IMR-90 (cell line): Measurements from ENCODE around the gene TMEM259. TPM values are rescaled to one million over a fixed set of nuclear protein-coding genes. Genes with fewer than 3 reads are reported as not detected.

Experiments
- ATAC-seq: fragments of 200-7000 bp; cut with Tn5 transposase; 2 replicates; pipeline ENCODE4 v1.9.1; 2020; ENCODE audit warnings: low read depth, mild to moderate bottlenecking, moderate library complexity
- BruUV-seq: library from RNA; stranded (reverse); fragments of 400-500 nt; replicated peaks from 2 replicates; lab custom pipeline; 2021; lab: Mats Ljungman, UMichigan
- CTCF ChIA-PET: fragments of 300-600 bp; formaldehyde crosslinking; extraction: SDS; loops from one replicate; lab custom pipeline; 2021; ENCODE audit warnings: antibody characterized with exemption; lab: Yijun Ruan, JAX
- POLR2A ChIA-PET: fragments of 300-600 bp; sonication (Branson Sonifier 250); formaldehyde crosslinking; loops from one replicate; lab custom pipeline; 2022; ENCODE audit warnings: antibody characterized with exemption; ENCODE audit not compliant: unreplicated experiment; lab: Charles Lee
- DNase-seq: peaks from one replicate; pipeline ENCODE4 v3.0.0; 2013
- H2AFZ ChIP-seq: replicated peaks from 2 replicates; pipeline ENCODE3; 2013; ENCODE audit warnings: low read length, mild to moderate bottlenecking; ENCODE audit not compliant: poor library complexity
- H2AK5ac ChIP-seq: 2 replicates; pipeline ENCODE4 v1.6.1; 2013; ENCODE audit warnings: low read depth, low read length, inconsistent platforms
- H2AK9ac ChIP-seq: replicated peaks from 2 replicates; pipeline ENCODE3; 2013; ENCODE audit warnings: mild to moderate bottlenecking, low read depth, low read length, moderate library complexity; ENCODE audit not compliant: poor library complexity
- H2BK120ac ChIP-seq: 2 replicates; pipeline ENCODE4 v1.6.1; 2013; ENCODE audit warnings: low read depth, low read length, inconsistent platforms
- H2BK15ac ChIP-seq: 3 replicates; pipeline ENCODE4 v1.6.1; 2013; ENCODE audit warnings: low read depth, low read length, inconsistent platforms
- H2BK20ac ChIP-seq: 2 replicates; pipeline ENCODE4 v1.6.1; 2013; ENCODE audit warnings: low read depth, mild to moderate bottlenecking, inconsistent platforms, low read length, moderate library complexity
- H2BK5ac ChIP-seq: 2 replicates; pipeline ENCODE4 v1.6.1; 2013; ENCODE audit warnings: mild to moderate bottlenecking, low read depth, low read length, inconsistent platforms; ENCODE audit not compliant: poor library complexity, severe bottlenecking
- H3K14ac ChIP-seq: replicated peaks from 2 replicates; pipeline ENCODE4 v1.6.1; 2013; ENCODE audit warnings: low read depth, low read length, inconsistent platforms
- H3K18ac ChIP-seq: 2 replicates; pipeline ENCODE4 v1.6.1; 2013; ENCODE audit warnings: low read depth, low read length, control low read depth
- H3K23ac ChIP-seq: 2 replicates; pipeline ENCODE4 v1.6.1; 2013; ENCODE audit warnings: low read depth, low read length, inconsistent platforms
- H3K27ac ChIP-seq: 2 replicates; pipeline ENCODE4 v1.5.1; 2013; ENCODE audit warnings: mild to moderate bottlenecking, control low read depth, low read length; ENCODE audit not compliant: insufficient read depth
- H3K27me3 ChIP-seq: 2 replicates; pipeline ENCODE4 v1.6.1; 2013; ENCODE audit warnings: low read length; ENCODE audit not compliant: control insufficient read depth, insufficient read depth
- H3K36me3 ChIP-seq: 2 replicates; pipeline ENCODE4 v1.6.1; 2013; ENCODE audit warnings: low read length, mixed read lengths; ENCODE audit not compliant: control insufficient read depth, insufficient read depth
- H3K4ac ChIP-seq: 2 replicates; pipeline ENCODE4 v1.6.1; 2013; ENCODE audit warnings: low read depth, low read length, inconsistent platforms
- H3K4me1 ChIP-seq: 2 replicates; pipeline ENCODE4 v1.6.1; 2013; ENCODE audit warnings: low read length, mixed read lengths; ENCODE audit not compliant: control insufficient read depth, insufficient read depth
- H3K4me2 ChIP-seq: 2 replicates; pipeline ENCODE4 v1.6.1; 2013; ENCODE audit warnings: low read depth, mild to moderate bottlenecking, control low read depth, low read length, moderate library complexity
- H3K4me3 ChIP-seq: 2 replicates; pipeline ENCODE4 v1.5.1; 2013; ENCODE audit warnings: low read depth, mild to moderate bottlenecking, control low read depth, low read length, moderate library complexity; ENCODE audit not compliant: insufficient read depth
- H3K56ac ChIP-seq: 2 replicates; pipeline ENCODE4 v1.6.1; 2013; ENCODE audit warnings: low read length, inconsistent platforms; ENCODE audit not compliant: insufficient read depth; ENCODE audit errors: extremely low read depth
- H3K79me1 ChIP-seq, 2 experiments: 2 replicates each; pipeline ENCODE4 v1.6.1; 2013; ENCODE audit warnings: low read length in 2 of 2, inconsistent platforms in 1 of 2, low read depth in 1 of 2
- H3K9ac ChIP-seq: 2 replicates; pipeline ENCODE4 v1.6.1; 2013; ENCODE audit warnings: low read depth, low read length, control low read depth
- H3K9me1 ChIP-seq: 2 replicates; pipeline ENCODE4 v1.6.1; 2013; ENCODE audit warnings: low read length, inconsistent platforms; ENCODE audit not compliant: insufficient read depth
- H3K9me3 ChIP-seq: 2 replicates; pipeline ENCODE4 v1.6.1; 2013; ENCODE audit warnings: low read length; ENCODE audit not compliant: control insufficient read depth, insufficient read depth
- H4K20me1 ChIP-seq: 2 replicates; pipeline ENCODE4 v1.6.1; 2013; ENCODE audit warnings: low read length, inconsistent platforms; ENCODE audit not compliant: insufficient read depth
- H4K5ac ChIP-seq: 2 replicates; pipeline ENCODE4 v1.6.1; 2013; ENCODE audit warnings: mild to moderate bottlenecking, low read depth, low read length, control low read depth
- H4K8ac ChIP-seq, 2 experiments: 2 replicates each; pipeline ENCODE4 v1.6.1; 2013; ENCODE audit warnings: low read depth in 2 of 2, low read length in 2 of 2, control low read depth in 1 of 2, inconsistent platforms in 1 of 2
- H4K91ac ChIP-seq: 2 replicates; pipeline ENCODE4 v1.6.1; 2013; ENCODE audit warnings: low read depth, low read length, inconsistent platforms; ENCODE audit not compliant: insufficient read depth
- CHD1 ChIP-seq: IDR thresholded peaks from 2 replicates; pipeline ENCODE4 v1.6.1; 2012; ENCODE audit warnings: low read depth, low read length, improper control_type of control experiment
- CTCF ChIP-seq: conservative IDR thresholded peaks from 2 replicates; pipeline ENCODE4 v1.5.1; 2012; ENCODE audit warnings: mild to moderate bottlenecking, low read depth, low read length, improper control_type of control experiment
- FOS ChIP-seq: fragments of 150-350 bp; IDR thresholded peaks from 2 replicates; pipeline ENCODE4 v1.6.1; 2016; ENCODE audit warnings: low read depth, low read length
- MAFK ChIP-seq: IDR thresholded peaks from 2 replicates; pipeline ENCODE4 v1.6.1; 2012; ENCODE audit warnings: low read depth, low read length, improper control_type of control experiment
- MAZ ChIP-seq: IDR thresholded peaks from 2 replicates; pipeline ENCODE4 v1.6.1; 2012; ENCODE audit warnings: low read depth, mild to moderate bottlenecking, low read length, improper control_type of control experiment, moderate library complexity, borderline replicate concordance
- RCOR1 ChIP-seq: IDR thresholded peaks from 2 replicates; pipeline ENCODE4 v1.6.1; 2012; ENCODE audit warnings: mild to moderate bottlenecking, low read length, improper control_type of control experiment; ENCODE audit not compliant: insufficient replicate concordance
- RFX5 ChIP-seq: IDR thresholded peaks from 2 replicates; pipeline ENCODE4 v1.8.0; 2012; ENCODE audit warnings: low read depth, mild to moderate bottlenecking, low read length, moderate library complexity
- WGBS, 2 experiments: methylation state at CpG; one replicate each; pipeline versions ENCODE4 v1.1.5 to v1.1.7; 2013; ENCODE audit warnings: missing lambda C conversion rate in 2 of 2; ENCODE audit not compliant: insufficient read length in 1 of 2; ENCODE audit errors: extremely low coverage in 2 of 2; 5-methylcytosine and 5-hydroxymethylcytosine counted together
- dilution Hi-C: fragments of 300-500 bp; cut with HindIII; formaldehyde crosslinking; loops from one replicate; pipeline ENCODE4 v1.14.3; 2018; ENCODE audit warnings: low sequenced_read_pairs; ENCODE audit not compliant: unreplicated experiment
- in situ Hi-C: fragments of 300-500 bp; cut with MboI; formaldehyde crosslinking; loops from 3 replicates; pipeline ENCODE4 v1.14.3; 2019; ENCODE audit warnings: low sequenced_read_pairs, inconsistent platforms, mixed read lengths
- intact Hi-C: fragments of 100-400 bp; cut with micrococcal nuclease; formaldehyde crosslinking; loops from 2 replicates; pipeline ENCODE4 v1.10.0; 2022
- polyA plus RNA-seq, 3 experiments: library from polyadenylated mRNA; depleted of rRNA; stranded (reverse); fragments of >200 nt; gene quantifications; 2 replicates each; pipeline ENCODE4 v1.2.3, GENCODE V29; 2012; ENCODE audit warnings: low replicate concordance in 1 of 3
- total RNA-seq: library from RNA; depleted of rRNA; stranded (reverse); fragments of >200 nt; gene quantifications from 2 replicates; pipeline ENCODE4 v1.2.3, GENCODE V29; 2012

Gene TMEM259
- total and polyA plus RNA-seq, 2 of the 4 experiments (the other 2 are of a cell fraction), result 22.6 to 153 TPM

DNA sequence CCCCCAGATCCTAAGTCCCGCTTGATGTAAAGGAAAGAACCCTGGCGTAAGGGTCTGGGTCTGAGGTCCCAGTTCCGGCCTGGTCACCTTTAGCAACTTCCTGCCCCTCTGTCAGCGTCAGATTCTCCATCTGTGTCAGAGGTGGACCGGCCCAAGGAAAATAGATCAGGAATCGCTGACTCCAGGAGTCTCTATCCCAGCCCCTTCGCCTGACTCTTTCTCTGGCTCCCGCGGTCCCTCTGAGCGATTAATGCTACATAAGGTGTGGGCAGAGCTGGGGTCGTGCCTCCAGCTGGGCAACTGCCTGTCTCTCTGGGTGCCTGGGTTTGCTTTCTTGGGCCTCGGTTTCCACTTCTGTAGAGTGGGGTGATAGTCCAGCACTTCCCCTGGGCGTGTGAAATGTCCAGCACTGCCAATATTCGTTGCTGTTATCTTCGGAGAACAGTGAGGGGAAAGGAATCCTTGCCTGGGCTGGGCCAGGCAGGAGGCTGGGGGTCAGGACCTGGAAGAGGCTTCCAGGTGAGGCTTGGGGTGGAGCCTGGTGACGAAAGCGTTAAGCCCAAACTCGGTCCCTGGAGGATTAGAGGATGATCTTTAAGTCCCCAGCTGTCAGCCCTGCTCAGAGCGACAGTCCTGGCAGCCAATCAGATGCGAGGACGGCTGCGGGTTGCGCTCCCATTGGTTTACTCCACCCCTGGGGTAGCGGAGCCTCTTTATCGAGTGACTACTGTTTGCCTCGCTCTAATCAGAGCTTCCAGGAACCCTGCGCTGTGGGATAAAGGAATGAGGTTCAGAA is 19.8 kb upstream of the TMEM259 start:
- no peak overlapping the region for H2BK20ac ChIP-seq
- intact Hi-C loops (loop anchor here (2.0 kb wide), 2 partner anchors 54 to 62 kb away; partner anchors contain the start of genes GPX4 and POLR2E), dilution Hi-C loops (no loop called here), in situ Hi-C loops (no loop called here)
- peak overlapping the region; percentile 77 for H3K4me2 ChIP-seq
- no peak overlapping the region for H2BK120ac ChIP-seq
- H3K23ac ChIP-seq, result 0 out of 2 replicates have a peak overlapping the region, but pooled peaks have one; percentile 39
- 2% methylated on average over 9 of the region's 27 CpGs; no CpG with 5 or more reads in 1 of the 2 experiments for WGBS, 2 experiments
- H3K9me1 ChIP-seq, result no peaks in the 10 kb centered on the region
- no peak overlapping the region for H4K91ac ChIP-seq
- H4K5ac ChIP-seq, result no peak overlapping the region
- peak overlapping the region; percentile 44 for H3K4me3 ChIP-seq
- peak; percentile 73 for ATAC-seq
- TF ChIP-seq CHD1, result no peak
- TF ChIP-seq RCOR1, result peak; percentile 91
- TF ChIP-seq CTCF, result no peak
- TF ChIP-seq RFX5, result no peak
- peak; percentile 21; the same call in 1 of the 2 replicates for TF ChIP-seq MAFK
- TF ChIP-seq FOS, result peak; percentile 55; the same call in 1 of the 2 replicates
- peak; percentile 24; the same call in 1 of the 2 replicates for TF ChIP-seq MAZ
- H3K18ac ChIP-seq, result no peak overlapping the region
- H2BK15ac ChIP-seq, result no peak overlapping the region
- H4K20me1 ChIP-seq, result peaks cover 38% of the 10 kb centered on the region
- H3K27me3 ChIP-seq, result no peaks in the 10 kb centered on the region
- no peak overlapping the region for H2BK5ac ChIP-seq
- H2AFZ ChIP-seq, result peak overlapping the region; percentile 90
- H3K4ac ChIP-seq, result peak overlapping the region; percentile 4; the same call in 1 of the 2 replicates
- peaks cover 29% of the 10 kb centered on the region for H3K36me3 ChIP-seq
- peaks cover 7% of the 10 kb centered on the region; the same call in 1 of the 2 replicates for H3K4me1 ChIP-seq
- no peak overlapping the region for H3K56ac ChIP-seq
- no peak overlapping the region; the same call in 1 of the 2 replicates for H3K14ac ChIP-seq
- H3K79me1 ChIP-seq, result peaks cover 0 to 22% of the 10 kb centered on the region in 2 experiments; a peak in 2 of 4 replicates
- BruUV-seq, result no TSS peak
- H3K9me3 ChIP-seq, result no peaks in the 10 kb centered on the region
- peak overlapping the region; percentile 9 for H3K9ac ChIP-seq
- CTCF ChIA-PET, result interaction anchor here (1.2 kb wide), 1 partner anchor 31 kb away, joined by 3 read pairs; no protein-coding TSS in a partner anchor
- POLR2A ChIA-PET, result interaction anchor here (0.8 to 1.8 kb wide), 3 partner anchors 12 to 14 kb away, joined by 3 to 5 read pairs (median 4); partner anchors contain the start of gene CNN2
- H2AK5ac ChIP-seq, result peak overlapping the region; percentile 11; the same call in 1 of the 2 replicates
- H3K27ac ChIP-seq, result no peak overlapping the region
- peak; percentile 93 for DNase-seq
- peak overlapping the region; percentile 23 for H2AK9ac ChIP-seq
- no peak overlapping the region; a peak in 1 of 4 replicates for H4K8ac ChIP-seq
